OCI-LY7 (cell line): ENCODE data around the gene ZPBP2. TPM values are rescaled to one million over a fixed set of nuclear protein-coding genes. Genes with fewer than 3 reads are reported as not detected.

Source experiments
- BruUV-seq: library from RNA; stranded (reverse); fragments of 400-500 nt; replicated peaks from 2 replicates; lab custom pipeline; 2021; lab: Mats Ljungman, UMichigan
- CTCF ChIA-PET: fragments of 300-600 bp; sonication (Branson Sonifier 250); formaldehyde crosslinking; loops from one replicate; lab custom pipeline; 2022; ENCODE audit warnings: antibody characterized with exemption; ENCODE audit not compliant: unreplicated experiment; lab: Charles Lee
- POLR2A ChIA-PET: fragments of 300-600 bp; sonication (Branson Sonifier 250); formaldehyde crosslinking; loops from one replicate; lab custom pipeline; 2022; ENCODE audit warnings: antibody characterized with exemption; lab: Charles Lee
- DNase-seq: peaks from one replicate; pipeline ENCODE4 v3.0.0-alpha.2; 2015; ENCODE audit warnings: low spot score
- H2AFZ ChIP-seq: fragments of 200-600 bp; sonication (generic), shearing (Covaris generic); 2 replicates; pipeline ENCODE4 v1.6.1; 2014; ENCODE audit warnings: mild to moderate bottlenecking, antibody characterized with exemption, low read length, moderate library complexity
- H3K27ac ChIP-seq: fragments of 200-600 bp; sonication (generic); 2 replicates; pipeline ENCODE4 v1.5.1; 2014; ENCODE audit warnings: mixed run types, low read depth, mild to moderate bottlenecking, moderate library complexity, low read length, inconsistent platforms; ENCODE audit not compliant: poor library complexity, severe bottlenecking
- H3K36me3 ChIP-seq: fragments of 200-600 bp; sonication (generic); 2 replicates; pipeline ENCODE4 v1.6.1; 2014; ENCODE audit warnings: mild to moderate bottlenecking, antibody characterized with exemption, low read length, moderate library complexity, mixed read lengths; ENCODE audit not compliant: insufficient read depth
- H3K4me1 ChIP-seq: fragments of 200-600 bp; sonication (generic); 2 replicates; pipeline ENCODE4 v1.5.1; 2014; ENCODE audit warnings: mild to moderate bottlenecking, low read length; ENCODE audit not compliant: insufficient read depth, poor library complexity, severe bottlenecking
- H3K4me2 ChIP-seq: fragments of 200-600 bp; sonication (generic); 2 replicates; pipeline ENCODE4 v1.6.1; 2014; ENCODE audit warnings: mild to moderate bottlenecking, low read length
- H3K4me3 ChIP-seq: fragments of 200-600 bp; sonication (generic); 2 replicates; pipeline ENCODE4 v1.5.1; 2014; ENCODE audit warnings: mild to moderate bottlenecking, low read depth, low read length; ENCODE audit not compliant: poor library complexity, severe bottlenecking
- H3K79me2 ChIP-seq: fragments of 200-600 bp; sonication (generic); 2 replicates; pipeline ENCODE4 v1.6.1; 2016; ENCODE audit warnings: low read depth, mild to moderate bottlenecking, low read length, moderate library complexity, mixed read lengths; ENCODE audit not compliant: insufficient read depth
- H3K9me2 ChIP-seq: fragments of 200-600 bp; sonication (generic); 2 replicates; pipeline ENCODE4 v1.6.1; 2016; ENCODE audit warnings: mild to moderate bottlenecking, low read length, mixed read lengths; ENCODE audit not compliant: insufficient read depth
- H3K9me3 ChIP-seq: fragments of 200-600 bp; sonication (generic); 2 replicates; pipeline ENCODE4 v1.6.1; 2014; ENCODE audit warnings: mild to moderate bottlenecking, mixed run types, low read length, mixed read lengths
- H4K20me1 ChIP-seq: fragments of 200-600 bp; sonication (generic); 2 replicates; pipeline ENCODE4 v1.6.1; 2014; ENCODE audit warnings: mild to moderate bottlenecking, antibody characterized with exemption, low read length, moderate library complexity, mixed read lengths; ENCODE audit not compliant: insufficient read depth
- EZH2phosphoT487 ChIP-seq: fragments of 200-600 bp; sonication (generic); IDR thresholded peaks from 2 replicates; pipeline ENCODE4 v1.6.1; 2018; ENCODE audit warnings: low read depth, borderline replicate concordance, mild to moderate bottlenecking, mixed run types, antibody characterized with exemption, low read length, moderate library complexity, mixed read lengths
- intact Hi-C: fragments of 100-400 bp; cut with micrococcal nuclease; formaldehyde crosslinking; loops from one replicate; pipeline ENCODE4 v1.10.0; 2022; ENCODE audit not compliant: unreplicated experiment
- total RNA-seq, 2 experiments: library from RNA; depleted of rRNA in 1 of 2; stranded (reverse); fragments of >200 nt in 1 of 2; shearing (Covaris generic) in 1 of 2; gene quantifications; 2 replicates each; pipeline ENCODE4 v1.2.3, GENCODE V29; 2014 to 2022
- TF ChIP-seq, protein P1 (sequence below): fragments of 200-600 bp; sonication (generic); conservative IDR thresholded peaks from 2 replicates; pipeline ENCODE4 v1.5.1; 2014; ENCODE audit warnings: mild to moderate bottlenecking, antibody characterized with exemption, low read length, moderate library complexity, mixed read lengths

ZPBP2 gene
- total RNA-seq, 2 experiments from 2014 or later: not detected

DNA sequence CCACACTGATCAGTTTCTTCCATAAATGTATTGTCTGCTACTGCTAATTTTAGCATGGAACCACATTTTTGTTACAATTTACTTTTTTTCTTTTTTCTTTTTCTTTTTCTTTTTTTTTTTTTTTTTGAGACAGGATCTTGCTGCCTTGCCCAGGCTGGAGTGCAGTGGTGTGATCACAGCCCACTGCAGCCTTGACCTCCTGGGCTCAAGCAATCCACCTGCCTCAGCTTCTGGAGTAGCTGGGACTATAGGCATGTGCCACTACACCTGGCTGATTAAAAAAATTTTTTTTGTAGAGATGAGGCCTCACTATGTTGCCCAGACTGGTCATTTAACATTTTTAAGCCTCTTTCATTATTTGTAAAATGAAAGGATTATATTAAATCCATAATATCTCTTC, 19.1 kb downstream of the ZPBP2 start:
- Histone ChIP-seq H3K9me3 (no peaks in the 10 kb centered on the region), H4K20me1 (no peaks in the 10 kb centered on the region), H3K27ac (no peak overlapping the region), H2AFZ (no peak overlapping the region), H3K9me2 (no peaks in the 10 kb centered on the region), H3K36me3 (no peaks in the 10 kb centered on the region), H3K4me1 (no peaks in the 10 kb centered on the region), H3K4me3 (no peak overlapping the region), H3K79me2 (no peaks in the 10 kb centered on the region), H3K4me2 (no peak overlapping the region)
- intact Hi-C loops: no loop called here
- no peak for TF ChIP-seq EZH2phosphoT487
- TF ChIP-seq, protein P1, sequence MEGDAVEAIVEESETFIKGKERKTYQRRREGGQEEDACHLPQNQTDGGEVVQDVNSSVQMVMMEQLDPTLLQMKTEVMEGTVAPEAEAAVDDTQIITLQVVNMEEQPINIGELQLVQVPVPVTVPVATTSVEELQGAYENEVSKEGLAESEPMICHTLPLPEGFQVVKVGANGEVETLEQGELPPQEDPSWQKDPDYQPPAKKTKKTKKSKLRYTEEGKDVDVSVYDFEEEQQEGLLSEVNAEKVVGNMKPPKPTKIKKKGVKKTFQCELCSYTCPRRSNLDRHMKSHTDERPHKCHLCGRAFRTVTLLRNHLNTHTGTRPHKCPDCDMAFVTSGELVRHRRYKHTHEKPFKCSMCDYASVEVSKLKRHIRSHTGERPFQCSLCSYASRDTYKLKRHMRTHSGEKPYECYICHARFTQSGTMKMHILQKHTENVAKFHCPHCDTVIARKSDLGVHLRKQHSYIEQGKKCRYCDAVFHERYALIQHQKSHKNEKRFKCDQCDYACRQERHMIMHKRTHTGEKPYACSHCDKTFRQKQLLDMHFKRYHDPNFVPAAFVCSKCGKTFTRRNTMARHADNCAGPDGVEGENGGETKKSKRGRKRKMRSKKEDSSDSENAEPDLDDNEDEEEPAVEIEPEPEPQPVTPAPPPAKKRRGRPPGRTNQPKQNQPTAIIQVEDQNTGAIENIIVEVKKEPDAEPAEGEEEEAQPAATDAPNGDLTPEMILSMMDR: no peak
- POLR2A ChIA-PET: no interaction called here
- no peak for DNase-seq
- BruUV-seq: no TSS peak
- CTCF ChIA-PET: interaction anchor here (0.6 kb wide), 1 partner anchor 177 kb away, joined by 4 read pairs; no protein-coding TSS in a partner anchor

DNA sequence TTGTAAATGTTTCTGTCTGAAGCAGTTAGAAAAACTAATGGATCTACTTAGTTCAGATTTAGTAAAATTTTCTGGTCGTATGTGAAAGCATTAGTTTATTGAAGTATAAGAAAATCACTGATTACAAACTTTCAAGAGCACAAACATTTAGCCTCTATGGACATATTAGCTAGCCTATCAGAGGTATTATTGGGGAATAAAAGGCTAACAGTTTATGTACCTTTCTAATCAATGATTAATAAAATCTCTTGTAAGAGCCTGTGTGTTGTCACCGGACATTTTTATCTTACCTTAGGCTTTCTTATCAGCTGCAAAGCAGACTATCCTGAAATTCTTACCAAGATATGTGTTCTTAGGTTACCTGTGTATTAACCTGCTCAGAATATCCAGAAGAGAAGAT, 21.2 kb downstream of the ZPBP2 start:
- H3K27ac ChIP-seq: no peak overlapping the region
- intact Hi-C loops: no loop called here
- no peaks in the 10 kb centered on the region for H4K20me1 ChIP-seq
- H3K4me1 ChIP-seq: peaks cover 9% of the 10 kb centered on the region
- ChIA-PET POLR2A (interaction anchor here (0.6 kb wide), 1 partner anchor 330 kb away, joined by 3 read pairs; the partner anchor contains the start of gene WIPF2), CTCF (no interaction called here)
- no peaks in the 10 kb centered on the region for H3K9me2 ChIP-seq
- TF ChIP-seq, protein P1: no peak
- no peak for TF ChIP-seq EZH2phosphoT487
- H3K9me3 ChIP-seq: no peaks in the 10 kb centered on the region
- H3K4me3 ChIP-seq: no peak overlapping the region
- DNase-seq: no peak
- H2AFZ ChIP-seq: no peak overlapping the region
- no TSS peak for BruUV-seq
- no peak overlapping the region for H3K4me2 ChIP-seq
- H3K36me3 ChIP-seq: no peaks in the 10 kb centered on the region
- H3K79me2 ChIP-seq: no peaks in the 10 kb centered on the region

DNA sequence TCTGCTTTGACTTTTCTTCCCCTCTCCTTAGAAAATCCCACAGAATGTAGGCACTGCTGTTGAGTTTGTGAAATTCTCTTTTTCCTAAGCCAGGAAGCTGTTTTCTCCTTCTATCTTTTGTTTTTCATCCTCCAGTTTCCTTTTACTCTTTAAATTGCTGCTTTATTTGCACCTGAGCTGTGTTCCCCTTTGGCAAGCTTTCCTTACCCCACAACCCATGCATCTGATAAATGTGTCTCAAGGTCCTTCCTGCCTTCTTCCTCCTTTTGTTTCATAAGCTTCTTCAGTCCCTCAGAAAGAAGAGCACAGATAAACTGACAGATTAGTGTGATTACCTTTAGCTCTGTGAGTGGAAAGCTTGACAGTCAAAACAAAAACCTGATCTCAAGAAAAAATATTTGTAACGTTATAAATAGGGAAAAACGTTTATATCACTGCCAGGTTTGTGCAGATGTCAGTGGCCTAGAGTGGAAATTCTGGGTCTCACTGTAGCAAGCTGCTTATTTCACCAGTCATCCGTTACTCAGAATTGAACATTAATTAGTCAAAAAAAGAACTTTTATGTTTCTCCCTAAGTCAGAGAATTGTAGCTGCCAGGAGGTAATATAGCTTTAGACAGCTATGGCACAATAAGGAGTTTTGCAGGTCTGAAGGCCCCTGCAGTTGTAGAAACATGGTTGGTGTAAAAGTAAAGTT, 26.8 kb downstream of the ZPBP2 start:
- TF ChIP-seq, protein P1: no peak
- TF ChIP-seq EZH2phosphoT487: no peak
- CTCF ChIA-PET: no interaction called here
- peak; percentile 60 for DNase-seq
- POLR2A ChIA-PET: interaction anchor here (0.9 to 3.6 kb wide), 8 partner anchors 11 to 84 kb away, joined by 3 to 22 read pairs (median 5); no protein-coding TSS in a partner anchor
- intact Hi-C loops: no loop called here
- H3K36me3 ChIP-seq: peaks cover 9% of the 10 kb centered on the region; the same call in 1 of the 2 replicates
- peak overlapping the region; percentile 45 for H3K27ac ChIP-seq
- no peaks in the 10 kb centered on the region for H3K9me2 ChIP-seq
- no peaks in the 10 kb centered on the region for H4K20me1 ChIP-seq
- H3K79me2 ChIP-seq: no peaks in the 10 kb centered on the region
- H3K4me1 ChIP-seq: peaks cover 28% of the 10 kb centered on the region
- no peak overlapping the region for H3K4me3 ChIP-seq
- H3K9me3 ChIP-seq: 0 out of 2 replicates have a peak, but pooled peaks cover 4% of the 10 kb centered on the region
- H2AFZ ChIP-seq: peak overlapping the region; percentile 95
- H3K4me2 ChIP-seq: peak overlapping the region; percentile 47
- BruUV-seq: no TSS peak
